KG1 (cell line): Measurements from ENCODE around the gene FBXO31.
A peak's percentile ranks its signal among the peaks of the same experiment; 100 is the strongest.

Source experiments
- DNase-seq: peaks from one replicate; lab custom pipeline; 2025; lab: John Stamatoyannopoulos, UW

FBXO31 gene

DNA sequence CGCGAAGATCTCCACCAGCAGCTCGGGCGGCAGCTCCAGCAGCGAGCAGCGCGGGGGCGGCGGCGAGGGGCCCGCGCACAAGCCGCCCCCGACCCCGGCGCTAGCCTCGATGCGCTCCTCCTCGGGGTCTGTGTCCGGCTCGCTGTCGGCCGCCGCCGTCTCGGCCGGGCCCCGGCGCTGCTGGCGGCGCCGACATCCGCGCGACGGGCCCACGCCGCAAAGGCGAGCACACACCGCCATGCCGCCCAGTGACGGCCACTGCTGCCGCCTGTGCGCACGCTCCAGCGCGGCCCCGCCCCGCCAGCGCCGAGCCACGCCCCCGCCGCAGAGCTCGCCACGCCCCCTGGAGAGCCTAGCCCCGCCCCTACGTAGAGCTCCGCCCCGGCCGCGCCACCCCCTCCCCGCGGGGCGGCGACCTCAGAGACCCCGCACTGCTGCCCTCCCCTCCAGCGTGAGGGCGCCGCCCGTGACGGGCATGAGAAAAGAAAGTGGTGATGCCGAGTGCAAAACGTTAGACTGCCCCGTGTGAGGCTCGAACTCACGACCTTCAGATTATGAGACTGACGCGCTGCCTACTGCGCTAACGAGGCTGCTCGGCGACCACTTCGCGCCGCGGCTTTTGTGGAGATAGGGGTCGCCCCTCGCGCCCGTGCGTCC is at the start of gene FBXO31:
TSS of gene FBXO31 (minus strand) at position 272 of the 657 bp plus-strand sequence. CDS start at position 240, 32 bp downstream.
- DNase-seq, result peak; percentile 52

DNA sequence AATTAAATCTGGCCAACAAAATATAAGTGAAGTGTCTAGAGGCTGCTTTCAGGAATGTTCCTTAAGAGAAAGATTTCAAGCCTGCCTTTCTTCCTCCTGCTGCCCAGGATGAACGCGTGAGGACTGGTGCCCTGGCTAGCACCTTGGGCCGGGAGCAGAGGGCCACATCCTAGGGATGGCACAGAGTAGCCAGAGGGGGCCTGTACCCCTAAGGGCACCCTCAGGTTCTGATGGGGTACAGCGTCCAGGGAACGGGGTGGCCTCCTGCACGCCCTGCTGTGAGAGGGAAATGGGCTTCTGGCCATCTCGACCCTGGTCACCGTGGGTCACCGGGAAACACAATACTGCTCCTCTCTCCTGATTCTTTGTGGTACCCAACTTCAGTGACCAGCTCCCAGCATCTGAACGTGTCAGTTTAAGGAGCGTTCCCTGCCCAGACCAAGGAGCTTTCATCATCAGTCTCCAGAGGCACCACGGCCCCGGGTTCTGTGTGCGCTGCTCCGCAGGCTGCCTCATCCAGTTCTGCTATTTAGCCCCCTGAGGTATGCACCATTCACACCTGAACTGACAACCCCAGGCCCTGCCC is 48.8 kb upstream of the FBXO31 start:
- DNase-seq, result no peak

DNA sequence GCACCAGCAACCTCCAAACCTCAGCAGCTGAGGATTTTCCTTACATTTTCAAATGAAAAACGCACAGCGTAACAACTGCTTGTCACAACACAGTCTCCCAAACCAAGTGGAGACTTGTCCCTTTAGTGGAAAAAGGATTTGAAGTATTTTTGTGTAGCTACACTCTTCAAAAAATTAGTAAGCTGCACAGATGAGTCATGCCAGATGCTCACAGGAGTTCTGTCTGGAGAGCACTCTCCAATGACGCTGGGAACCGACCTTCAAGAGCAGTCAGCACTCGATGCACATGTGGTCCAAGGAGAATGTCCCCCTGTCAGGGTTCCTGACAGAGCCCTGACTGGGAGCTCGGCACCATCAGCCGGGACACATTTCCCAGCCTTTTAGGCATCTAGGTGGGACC is 48.4 kb upstream of the FBXO31 start:
- DNase-seq, result no peak

GRCh38 chr16:87426423-87427215 is 43.0 kb upstream of the FBXO31 start:
- no peak for DNase-seq

GRCh38 chr16:87425941-87426340 is 42.4 kb upstream of the FBXO31 start:
- no peak for DNase-seq

DNA sequence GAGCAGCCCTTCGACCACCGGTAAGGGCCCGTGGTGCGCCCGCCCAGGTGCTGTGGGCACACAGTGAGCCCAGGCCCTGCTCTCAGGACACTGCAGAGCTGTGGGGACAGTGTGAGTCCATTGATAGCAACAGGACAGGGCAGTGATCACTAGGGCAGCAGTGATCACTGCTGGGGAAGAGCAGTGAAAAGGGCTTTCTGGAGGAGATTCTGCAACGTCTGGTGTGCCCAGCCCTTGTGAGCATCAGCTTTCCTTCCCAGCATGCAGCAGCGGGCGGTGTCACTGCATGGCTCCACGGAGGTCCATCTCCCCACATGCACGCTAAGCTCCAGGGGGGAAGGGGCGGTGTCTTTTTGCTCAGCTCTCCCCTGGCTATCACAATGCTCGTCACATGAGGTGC is 40.7 kb upstream of the FBXO31 start:
- DNase-seq, result no peak

DNA sequence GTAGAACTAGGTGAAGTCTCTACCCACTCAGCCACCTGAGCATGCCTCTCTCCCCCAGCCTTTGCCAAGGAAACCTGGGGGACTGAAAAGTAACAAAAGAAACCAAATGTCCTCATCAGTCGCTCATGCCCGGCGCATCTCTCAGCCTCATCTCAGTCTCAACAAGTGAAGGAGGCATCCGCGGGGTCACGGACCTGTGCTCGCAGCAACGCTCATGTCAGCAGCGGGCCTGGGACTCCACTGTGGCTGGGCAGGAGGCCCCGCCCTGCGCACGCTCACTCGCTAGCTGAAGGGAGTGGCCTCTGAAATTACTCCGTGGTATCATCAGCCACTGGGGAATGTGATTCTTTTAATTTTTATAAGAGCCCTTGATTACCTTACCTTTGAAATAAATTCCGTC is 39.9 kb upstream of the FBXO31 start:
- no peak for DNase-seq

GRCh38 chr16:87422106-87422505 is 38.5 kb upstream of the FBXO31 start:
- DNase-seq, result no peak

DNA sequence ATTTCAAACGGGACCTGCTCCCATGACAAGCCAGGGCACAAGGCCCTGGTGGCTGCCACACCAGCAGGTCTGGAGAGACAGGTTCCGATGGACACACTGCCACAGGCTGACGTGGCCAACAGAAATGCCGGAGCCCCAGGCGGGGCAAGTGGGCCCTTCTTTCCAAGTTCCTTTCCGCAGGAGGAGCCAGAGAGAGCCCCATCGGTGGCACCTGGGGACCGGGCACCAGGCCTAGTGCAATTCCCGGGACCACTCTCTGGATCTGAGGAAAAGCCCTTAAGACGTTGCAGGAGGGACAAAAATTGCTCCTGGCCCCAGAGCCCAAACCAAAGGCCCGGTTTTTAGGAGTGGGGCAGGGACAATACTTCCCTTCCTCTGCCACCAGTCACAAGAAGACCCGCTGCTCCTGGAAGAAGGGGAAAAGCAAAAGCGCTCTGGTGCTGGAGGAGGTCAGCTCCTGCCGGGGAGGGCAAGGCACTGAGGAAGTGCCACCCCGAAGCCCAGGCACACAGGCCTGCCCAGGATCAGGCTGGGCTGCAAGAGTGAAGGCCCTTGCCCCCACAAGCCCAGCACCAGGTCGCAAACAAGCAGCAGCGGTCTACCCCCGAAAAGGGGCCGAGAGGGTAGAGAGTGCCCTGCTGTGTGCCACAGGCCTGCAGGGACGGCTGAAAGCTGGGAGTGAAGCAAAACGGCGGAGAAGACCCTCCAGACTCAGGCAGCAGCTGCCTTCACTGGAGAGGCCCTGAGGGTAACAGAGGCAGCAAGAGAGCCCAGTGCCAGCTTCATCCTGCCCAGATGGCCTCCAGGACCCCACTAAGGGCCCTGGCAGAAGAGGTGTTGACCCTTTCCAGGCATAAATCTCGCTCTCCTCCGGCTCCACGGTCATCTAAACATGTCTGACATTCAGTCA is 37.7 kb upstream of the FBXO31 start:
- DNase-seq, result no peak

DNA sequence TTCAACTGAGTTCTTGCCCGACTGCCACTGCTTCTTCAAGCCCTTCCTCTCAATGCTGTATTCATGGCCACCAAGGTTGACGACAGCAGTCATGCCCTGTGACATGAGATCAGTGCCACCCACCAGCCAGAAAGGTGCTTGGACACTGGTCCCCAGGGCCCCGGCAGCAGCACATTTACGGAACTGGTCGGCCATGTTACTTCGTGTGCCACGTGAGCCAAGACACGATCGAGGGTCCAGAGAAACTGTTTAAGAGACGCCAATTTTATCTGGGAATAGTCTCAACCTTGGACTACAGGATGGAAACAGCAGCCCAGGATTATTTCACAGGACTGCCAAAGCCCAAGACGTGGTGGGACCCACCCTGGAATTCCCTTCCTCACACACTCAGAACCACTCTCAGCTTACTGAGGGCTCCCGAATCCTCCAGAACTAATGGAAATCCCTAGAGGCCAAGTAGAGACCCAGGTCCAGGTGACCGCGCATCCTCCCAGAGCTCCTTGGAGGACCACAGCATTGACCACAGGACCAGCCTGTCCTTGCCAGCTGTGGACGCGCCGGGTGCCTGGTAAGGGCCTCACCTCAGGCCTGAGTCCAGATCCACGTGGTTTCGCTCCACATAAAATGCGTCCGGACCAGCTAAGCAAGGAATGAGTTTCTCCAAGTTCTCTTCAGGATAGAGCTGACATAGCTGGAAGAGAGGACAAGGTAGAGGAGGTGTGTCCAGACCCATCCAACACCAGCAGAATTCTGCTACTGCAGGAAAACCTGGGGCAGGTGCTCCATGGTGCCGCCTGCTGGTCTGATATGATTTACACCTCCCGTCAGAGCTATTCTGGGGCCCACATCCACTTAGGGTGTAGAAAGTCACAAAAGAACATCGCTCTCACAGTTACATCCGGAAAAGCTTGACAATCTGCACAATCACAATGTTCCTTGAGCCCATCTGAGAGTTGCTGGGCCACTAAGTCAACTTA is 36.7 kb upstream of the FBXO31 start:
- DNase-seq, result no peak

DNA sequence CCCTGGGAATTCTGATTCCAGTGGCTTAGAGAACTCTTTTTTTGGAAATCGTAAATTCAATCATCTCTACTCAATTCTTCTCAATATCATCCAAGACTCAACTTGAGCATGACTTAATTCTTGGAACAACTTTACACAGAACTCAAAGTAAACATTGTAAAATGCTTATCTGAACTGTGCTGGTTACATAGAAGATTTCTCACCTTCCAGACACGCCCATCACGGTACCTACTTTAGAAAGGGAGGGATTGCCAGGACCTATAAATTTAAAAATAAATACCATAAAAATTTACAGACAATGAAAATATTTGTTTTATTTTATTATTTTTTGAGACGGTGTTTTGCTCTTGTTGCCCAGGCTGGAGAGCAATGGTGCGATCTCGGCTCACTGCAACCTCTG is 35.1 kb upstream of the FBXO31 start:
- DNase-seq, result no peak

DNA sequence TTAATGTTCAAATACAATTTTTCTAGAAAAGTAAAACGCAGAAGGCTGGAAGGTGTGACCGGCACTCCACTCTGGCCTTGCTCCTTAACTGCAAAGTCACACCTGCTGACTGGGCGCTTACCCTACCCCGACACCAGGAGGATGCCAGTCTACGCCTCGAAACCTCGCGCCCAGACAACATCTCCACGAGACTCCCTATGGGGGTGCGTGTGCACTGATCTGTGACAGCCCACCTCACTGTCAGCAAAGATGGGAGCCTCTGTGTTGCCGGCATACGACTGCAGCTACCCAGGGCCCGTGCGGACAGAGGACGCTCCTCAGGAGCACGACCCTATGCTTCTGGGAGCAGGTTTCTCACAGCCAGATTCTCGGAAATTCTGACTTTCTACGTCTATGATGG is 34.6 kb upstream of the FBXO31 start:
- DNase-seq, result no peak

- no peak for DNase-seq
Measured at GRCh38 chr16:87417528-87417910, 33.9 kb upstream of the FBXO31 start.

- no peak for DNase-seq
Measured at GRCh38 chr16:87416826-87417527, 33.4 kb upstream of the FBXO31 start.

DNA sequence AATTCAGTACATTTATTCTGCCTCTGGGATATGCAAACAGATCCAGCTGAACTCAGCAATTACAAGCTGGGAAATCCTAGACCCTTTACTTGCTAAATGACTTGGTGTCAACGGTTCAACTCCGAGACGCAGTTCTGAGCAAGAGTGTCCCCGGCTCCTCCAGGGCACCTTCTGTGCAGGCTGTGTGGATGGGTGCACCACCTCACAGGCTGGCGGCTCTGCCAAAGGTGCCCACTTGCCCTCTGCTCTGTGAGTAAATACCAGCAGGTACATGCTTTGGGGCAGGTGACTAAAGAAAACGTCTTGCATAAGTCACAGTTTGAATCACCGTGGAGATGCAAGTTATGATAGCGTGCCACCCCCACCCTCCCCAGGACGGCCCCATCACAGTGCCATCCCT is 31.9 kb upstream of the FBXO31 start:
- DNase-seq, result no peak

- DNase-seq, result no peak
Measured at GRCh38 chr16:87414251-87414680, 30.7 kb upstream of the FBXO31 start.

DNA sequence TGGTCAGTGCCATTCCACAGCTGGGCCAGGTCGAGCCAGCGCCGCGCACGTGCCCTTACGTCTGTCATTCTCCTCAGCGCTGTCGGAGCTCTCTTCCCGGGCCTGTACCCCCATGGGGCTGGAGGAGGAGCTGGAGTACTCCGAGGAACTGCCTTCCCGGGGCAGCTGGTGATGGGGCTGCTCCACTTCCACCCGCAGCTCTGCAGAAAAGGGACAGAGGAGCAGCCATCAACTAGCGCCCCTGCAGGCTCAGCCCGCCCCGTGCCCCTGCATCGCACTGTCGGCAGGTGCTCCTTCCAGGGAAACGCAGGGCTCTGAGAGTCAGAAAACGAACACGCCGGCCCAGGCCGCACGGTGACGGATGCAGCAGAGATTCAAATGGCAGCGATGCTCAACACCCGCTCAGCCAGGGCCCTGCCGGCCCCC is 29.4 kb upstream of the FBXO31 start:
- DNase-seq, result no peak

DNA sequence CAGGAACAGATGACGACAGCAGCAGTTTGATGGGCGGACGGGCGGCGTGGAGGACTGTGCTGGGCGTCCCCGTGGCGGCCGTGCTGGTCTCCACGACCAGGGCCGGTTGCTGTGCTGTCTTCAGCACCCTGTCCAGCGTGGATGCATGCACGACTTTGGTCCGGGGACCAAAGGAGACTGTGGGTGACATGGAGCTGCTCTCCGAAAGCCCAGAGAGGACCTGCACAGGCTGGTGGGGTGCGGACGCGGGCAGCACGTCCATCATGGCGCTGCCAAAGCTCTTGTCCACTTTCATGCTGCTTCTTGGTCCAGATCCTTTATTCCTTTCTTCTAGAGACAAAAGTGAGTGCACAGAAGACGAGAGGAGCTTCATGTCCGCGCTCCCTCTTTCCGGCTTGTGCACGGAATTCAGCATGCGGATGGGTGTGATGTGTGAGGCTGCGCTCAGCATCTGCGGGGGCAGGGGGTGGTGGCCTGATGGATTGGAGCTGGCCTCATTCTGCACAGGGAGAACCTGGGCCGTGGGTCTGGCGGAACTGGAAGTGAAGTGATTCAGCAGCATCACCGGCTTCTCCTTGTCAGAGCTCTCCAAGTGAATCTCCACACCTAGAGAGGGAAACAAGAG is 28.9 kb upstream of the FBXO31 start:
- no peak for DNase-seq

GRCh38 chr16:87411375-87412271 is 28.0 kb upstream of the FBXO31 start:
- DNase-seq, result no peak
